Right lobe of liver (tissue), 6 donors: ENCODE data around the gene CENPB. TPM values are rescaled to one million over a fixed set of nuclear protein-coding genes. Genes with fewer than 3 reads are reported as not detected.

Experiments
- ATAC-seq, 4 donors: fragments of 200-7000 bp; cut with Tn5 transposase; one replicate each; pipeline ENCODE4 v1.9.1; 2020; ENCODE audit warnings: mild to moderate bottlenecking in 4 of 4, moderate library complexity in 4 of 4
- DNase-seq, 3 donors: peaks; one replicate each; pipeline ENCODE4 v3.0.0-alpha.2; 2020
- H3K27ac ChIP-seq, 3 donors: fragments of 200-600 bp; one replicate each; pipeline ENCODE4 v1.8.0; 2022
- H3K27me3 ChIP-seq, 2 donors: fragments of 200-600 bp; one replicate each; pipeline ENCODE4 v1.8.0; 2022
- H3K36me3 ChIP-seq, 4 donors: fragments of 200-600 bp; sonication (generic) in 1 of 4; one replicate each; pipeline versions ENCODE4 v1.5.1 to v1.8.0; 2017 to 2022; ENCODE audit warnings: control low read depth in 1 of 4
- H3K4me1 ChIP-seq, 4 donors: fragments of 200-600 bp; sonication (generic) in 1 of 4; one replicate each; pipeline versions ENCODE4 v1.5.1 to v1.8.0; 2017 to 2022; ENCODE audit warnings: control low read depth in 1 of 4
- H3K4me3 ChIP-seq, 3 donors: fragments of 200-600 bp; one replicate each; pipeline ENCODE4 v1.8.0; 2022
- H3K9me3 ChIP-seq, 4 donors: fragments of 200-600 bp; sonication (generic) in 1 of 4; one replicate each; pipeline versions ENCODE4 v1.5.1 to v1.8.0; 2017 to 2022; ENCODE audit warnings: control low read depth in 1 of 4
- CTCF ChIP-seq, 4 donors: fragments of 200-600 bp in 3 of 4; fragments of 450-650 bp in 1 of 4; IDR thresholded peaks; one replicate each; pipeline versions ENCODE4 v1.5.1 to v1.8.0; 2016 to 2022; ENCODE audit warnings: antibody characterized with exemption in 4 of 4, mild to moderate bottlenecking in 2 of 4
- POLR2A ChIP-seq: fragments of 450-650 bp; IDR thresholded peaks from one replicate; pipeline ENCODE4 v1.6.1; 2017; ENCODE audit warnings: antibody characterized with exemption, mild to moderate bottlenecking
- WGBS: methylation state at CpG from one replicate; pipeline ENCODE4 v1.1.6; 2018; ENCODE audit warnings: low coverage, low lambda C conversion rate; ENCODE audit not compliant: insufficient coverage; ENCODE audit errors: missing lambda C conversion rate; 5-methylcytosine and 5-hydroxymethylcytosine counted together
- intact Hi-C, 2 donors: fragments of 100-400 bp; cut with DNase I; formaldehyde crosslinking; loops; one replicate each; pipeline versions ENCODE4 v1.11.2 to v1.14.1; 2022
- total RNA-seq, 6 experiments: library from RNA; depleted of rRNA in 2 of 6; stranded (reverse); fragments of >200 nt in 2 of 6; fragmentation: NEBNext Ultra II Directional in 3 of 6; extraction: Animal tissue kit (Norgen Biotek cat#: 25700) in 3 of 6; gene quantifications; one replicate each; pipeline versions ENCODE4 v1.1.0 to v1.2.4, GENCODE V29; 2016 to 2023
- donor health status: DM: no; HTN: yes; CAD: no.
- donor health status: DM: no; HTN: no; CAD: no.
- donor health status: DM: no; HTN: no; CAD: no.
- donor health status: DM: no; HTN: yes; CAD: no.
- donor health status: DM: no; HTN: yes; CAD: no.

The CENPB gene
- total RNA-seq, 6 experiments from 2014 or later = 27.8 to 43.1 (median 31.6) TPM

DNA sequence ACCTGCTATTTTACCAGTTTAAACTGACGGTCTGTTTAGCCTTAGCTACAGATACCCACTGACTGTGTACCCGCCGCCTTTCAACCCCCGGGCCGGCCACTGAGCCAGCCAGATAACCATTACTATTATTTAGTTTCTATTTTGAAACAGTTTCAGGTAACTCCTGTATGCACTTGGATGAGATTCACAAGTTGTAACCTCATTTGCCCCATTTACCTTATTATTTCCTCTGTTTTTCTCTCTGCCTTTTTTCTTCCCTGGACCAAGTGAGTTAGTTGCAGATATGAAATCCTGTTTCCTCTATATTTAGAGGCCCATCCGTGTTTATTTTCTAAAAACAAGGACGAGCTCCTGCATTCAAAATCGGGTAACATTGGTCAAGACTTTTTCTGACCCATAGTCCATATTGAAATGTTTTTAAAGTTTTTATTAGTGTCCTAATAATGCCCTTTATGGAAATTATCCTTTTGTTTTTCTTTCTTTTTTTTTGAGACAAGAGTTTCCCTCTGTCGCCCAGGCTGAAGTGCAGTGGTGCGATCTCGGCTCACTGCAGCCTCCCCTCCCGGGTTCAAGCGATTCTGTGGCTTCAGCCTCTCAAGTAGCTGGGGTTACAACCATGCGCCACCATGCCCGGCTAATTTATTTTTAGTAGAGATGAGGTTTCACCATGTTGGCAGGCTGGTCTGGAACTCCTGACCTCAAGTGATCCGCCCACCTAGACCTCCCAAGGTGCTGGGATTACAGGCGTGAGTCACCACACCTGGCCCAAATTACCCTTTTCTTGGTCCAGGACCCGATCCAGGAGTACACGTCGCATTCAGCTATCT is 34.6 kb upstream of the CENPB start:
- Histone ChIP-seq H3K27ac (peak overlapping the region; percentile 97 to 100 (median 99)), H3K9me3 (no peaks in the 10 kb centered on the region), H3K27me3 (no peaks in the 10 kb centered on the region), H3K4me1 (peaks cover 0 to 9% (median 7%) of the 10 kb centered on the region in 4 donors), H3K36me3 (peaks cover 0 to 25% (median 4%) of the 10 kb centered on the region in 4 donors), H3K4me3 (peak overlapping the region; percentile 63 to 81 (median 64))
- WGBS = 19% methylated on average over 14 of the region's 20 CpGs
- peak in 2 of 4 donors; percentile 15 to 18 for ATAC-seq
- TF ChIP-seq POLR2A (no peak), CTCF (IDR thresholded peaks at IDR 0.05) (no peak)
- DNase-seq = no peak
- intact Hi-C loops = loop anchor here (5.0 kb wide), 1 partner anchor 34 kb away; the partner anchor contains the start of gene CENPB (in 2 of the 2)

- WGBS = no CpG with 5 or more reads among the region's 96 CpGs
- TF ChIP-seq POLR2A = peak; percentile 68
- TF ChIP-seq CTCF (IDR thresholded peaks at IDR 0.05) = peak; percentile 99 to 100 (median 100)
These were observed 33.7 kb upstream of the CENPB start, which contains the start of gene AP5S1 for GRCh38 chr20:3820048-3820900. Gene AP5S1, plus strand, starts transcription at chr20:3820547. Its CDS starts 1,571 bp downstream, at chr20:3822118.

DNA sequence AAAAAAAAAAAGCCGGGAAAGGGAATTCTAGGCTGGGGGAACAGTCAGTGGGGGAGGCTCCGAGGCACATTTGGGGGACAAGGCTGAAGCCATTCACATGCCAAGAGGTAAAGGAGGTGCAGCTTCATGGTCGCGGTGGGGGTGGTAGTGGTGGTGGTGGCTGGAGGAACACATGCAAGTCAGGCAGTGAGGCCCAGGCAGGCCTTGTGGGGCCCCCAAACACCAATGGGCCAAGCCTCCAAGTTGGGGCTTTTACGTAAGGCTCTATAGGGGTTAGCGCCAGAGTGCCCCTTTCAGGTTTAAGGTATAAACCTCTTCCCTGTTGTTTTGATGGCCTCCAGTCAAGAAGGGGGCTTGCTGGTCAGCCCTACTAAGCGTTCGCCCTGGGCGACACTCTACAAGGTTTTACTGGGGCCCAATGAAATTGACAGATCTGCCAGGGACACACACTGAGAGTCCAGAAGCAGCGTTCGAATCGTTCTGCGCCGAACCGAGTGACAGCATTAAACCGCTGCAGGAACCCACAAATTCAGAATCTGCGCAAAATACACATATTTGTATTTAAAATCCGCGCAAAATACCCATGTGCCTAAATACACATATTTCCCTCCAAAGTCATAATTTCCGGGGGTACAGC is 33.0 kb upstream of the CENPB start:
- TF ChIP-seq POLR2A (no peak), CTCF (IDR thresholded peaks at IDR 0.05) (no peak)
- intact Hi-C loops = loop anchor here (5.0 kb wide), 1 partner anchor 32 kb away; the partner anchor contains the start of gene CENPB (in 2 of the 2)
- Histone ChIP-seq H3K27ac (peak overlapping the region; percentile 97 to 100 (median 99)), H3K9me3 (no peaks in the 10 kb centered on the region), H3K27me3 (no peaks in the 10 kb centered on the region), H3K4me3 (peak overlapping the region; percentile 63 to 81 (median 64)), H3K36me3 (peaks cover 0 to 25% (median 4%) of the 10 kb centered on the region in 4 donors), H3K4me1 (peaks cover 0 to 9% (median 7%) of the 10 kb centered on the region in 4 donors)
- 50% methylated on average over 14 of the region's 20 CpGs for WGBS
- DNase-seq = no peak
- ATAC-seq = no peak

More at GRCh38 chr20:3820048-3820900, 33.7 kb upstream of the CENPB start, which contains the start of gene AP5S1:
- H3K9me3 ChIP-seq = no peaks in the 10 kb centered on the region
- peak; percentile 98 for DNase-seq
- peak within 1 kb of the TSS; percentile 63 to 81 (median 64) for H3K4me3 ChIP-seq
- intact Hi-C loops = loop anchor here (5.0 kb wide), 1 partner anchor 33 kb away; the partner anchor contains the start of gene CENPB (in 2 of the 2)
- H3K27me3 ChIP-seq = no peaks in the 10 kb centered on the region
- ATAC-seq = peak; percentile 80 to 91 (median 86)
- H3K36me3 ChIP-seq = peaks cover 0 to 25% (median 4%) of the 10 kb centered on the region in 4 donors
- H3K27ac ChIP-seq = peak within 1 kb of the TSS; percentile 97 to 100 (median 99)
- peaks cover 0 to 9% (median 7%) of the 10 kb centered on the region in 4 donors for H3K4me1 ChIP-seq
